Retinal pigment epithelial cell (primary cell): ENCODE measurements around the gene TNFAIP8L1.

Source experiments
- DNase-seq: peaks from one replicate; pipeline ENCODE4 v3.0.0-alpha.2; 2010; ENCODE audit warnings: low read depth
- H3K4me3 ChIP-seq: 2 replicates; pipeline ENCODE4 v1.5.1; 2011; ENCODE audit warnings: mild to moderate bottlenecking, low read length, control low read depth, moderate library complexity
- TF ChIP-seq, protein P1 (sequence below): conservative IDR thresholded peaks from 2 replicates; pipeline ENCODE4 v1.5.1; 2011; ENCODE audit warnings: low read depth, low read length, control low read depth, inconsistent platforms

The TNFAIP8L1 gene

DNA sequence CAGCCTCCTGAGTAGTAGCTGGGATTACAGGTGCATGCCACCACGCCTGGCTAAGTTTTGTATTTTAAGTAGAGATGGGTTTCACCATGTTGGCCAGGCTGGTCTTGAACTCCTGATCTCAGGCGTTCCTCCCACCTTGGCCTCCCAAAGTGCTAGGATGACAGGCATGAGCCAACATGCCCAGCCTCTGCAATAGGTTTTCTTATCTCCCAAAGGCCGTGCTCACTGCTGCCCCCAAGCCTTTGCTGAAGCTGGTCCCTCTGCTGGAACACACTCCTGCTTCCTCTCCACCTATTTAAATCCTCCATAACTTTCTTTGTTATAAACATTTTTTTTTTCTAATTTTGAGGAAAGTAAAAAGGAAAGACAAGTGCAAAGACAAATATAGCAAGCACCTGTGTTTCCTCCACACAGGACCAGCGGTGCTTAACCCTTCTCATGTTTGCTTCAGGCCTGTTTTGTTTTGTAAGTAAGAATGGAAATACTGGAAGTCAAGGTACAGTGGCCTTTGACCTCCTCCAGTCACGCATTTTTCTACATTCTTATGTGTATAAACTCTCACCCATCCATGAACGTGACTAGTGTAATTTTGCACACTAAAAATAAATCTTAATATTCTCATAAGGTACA is 14.5 kb upstream of the TNFAIP8L1 start:
- H3K4me3 ChIP-seq: no peak overlapping the region
- no peak for DNase-seq
- TF ChIP-seq, protein P1, sequence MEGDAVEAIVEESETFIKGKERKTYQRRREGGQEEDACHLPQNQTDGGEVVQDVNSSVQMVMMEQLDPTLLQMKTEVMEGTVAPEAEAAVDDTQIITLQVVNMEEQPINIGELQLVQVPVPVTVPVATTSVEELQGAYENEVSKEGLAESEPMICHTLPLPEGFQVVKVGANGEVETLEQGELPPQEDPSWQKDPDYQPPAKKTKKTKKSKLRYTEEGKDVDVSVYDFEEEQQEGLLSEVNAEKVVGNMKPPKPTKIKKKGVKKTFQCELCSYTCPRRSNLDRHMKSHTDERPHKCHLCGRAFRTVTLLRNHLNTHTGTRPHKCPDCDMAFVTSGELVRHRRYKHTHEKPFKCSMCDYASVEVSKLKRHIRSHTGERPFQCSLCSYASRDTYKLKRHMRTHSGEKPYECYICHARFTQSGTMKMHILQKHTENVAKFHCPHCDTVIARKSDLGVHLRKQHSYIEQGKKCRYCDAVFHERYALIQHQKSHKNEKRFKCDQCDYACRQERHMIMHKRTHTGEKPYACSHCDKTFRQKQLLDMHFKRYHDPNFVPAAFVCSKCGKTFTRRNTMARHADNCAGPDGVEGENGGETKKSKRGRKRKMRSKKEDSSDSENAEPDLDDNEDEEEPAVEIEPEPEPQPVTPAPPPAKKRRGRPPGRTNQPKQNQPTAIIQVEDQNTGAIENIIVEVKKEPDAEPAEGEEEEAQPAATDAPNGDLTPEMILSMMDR: peak; percentile 61

GRCh38 chr19:4633140-4633967 is 6.0 kb upstream of the TNFAIP8L1 start:
- H3K4me3 ChIP-seq: no peak overlapping the region
- peak; percentile 23 for DNase-seq
- TF ChIP-seq, protein P1: peak; percentile 93

GRCh38 chr19:4635754-4636116 is 3.6 kb upstream of the TNFAIP8L1 start:
- TF ChIP-seq, protein P1: no peak
- no peak for DNase-seq
- H3K4me3 ChIP-seq: peak overlapping the region; percentile 55

DNA sequence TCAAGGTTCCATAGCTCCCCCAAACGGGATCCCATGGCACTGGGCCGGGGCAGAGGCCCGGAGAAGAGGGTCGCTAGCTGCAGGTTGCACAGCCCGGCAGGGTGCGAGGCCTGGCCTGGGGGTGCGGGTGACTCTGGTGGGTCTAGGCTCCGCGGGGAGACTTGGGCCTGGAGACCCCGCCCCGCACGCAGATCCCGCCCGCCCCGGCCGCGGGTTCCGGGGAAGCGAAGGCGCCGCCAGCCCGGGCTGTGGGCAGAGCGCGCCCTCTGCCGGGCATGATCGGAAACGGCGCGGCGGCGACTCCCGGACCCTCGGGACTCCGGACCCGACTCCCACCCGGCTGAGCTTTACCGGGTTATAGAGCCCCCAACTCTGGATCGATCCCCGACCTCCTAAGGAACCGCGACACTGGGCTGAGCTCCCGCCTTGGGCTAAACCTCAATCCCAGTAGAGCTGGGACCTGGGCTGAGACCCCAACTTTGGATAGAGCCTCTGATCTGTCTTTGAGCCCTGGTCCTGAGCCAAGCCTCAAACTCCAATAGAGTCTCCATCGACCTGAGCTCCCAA is 3.1 kb upstream of the TNFAIP8L1 start:
- TF ChIP-seq, protein P1: peak; percentile 71
- H3K4me3 ChIP-seq: peak overlapping the region; percentile 55
- no peak for DNase-seq

- TF ChIP-seq, protein P1: no peak
- no peak for DNase-seq
- H3K4me3 ChIP-seq: no peak overlapping the region
These were observed 2.6 kb upstream of the TNFAIP8L1 start for GRCh38 chr19:4636761-4637160.

GRCh38 chr19:4638317-4638716 is 999 bp upstream of the TNFAIP8L1 start:
- TF ChIP-seq, protein P1: no peak
- H3K4me3 ChIP-seq: no peak overlapping the region
- no peak for DNase-seq
